ENCODE data around the gene LY6G6C. TPM values are rescaled to one million over a fixed set of nuclear protein-coding genes. Genes with fewer than 3 reads are reported as not detected.

Gene LY6G6C
- total RNA-seq, 5 donors from 2014 or later (not counting 1 experiment from before 2014, with no cell fraction given): not detected

DNA sequence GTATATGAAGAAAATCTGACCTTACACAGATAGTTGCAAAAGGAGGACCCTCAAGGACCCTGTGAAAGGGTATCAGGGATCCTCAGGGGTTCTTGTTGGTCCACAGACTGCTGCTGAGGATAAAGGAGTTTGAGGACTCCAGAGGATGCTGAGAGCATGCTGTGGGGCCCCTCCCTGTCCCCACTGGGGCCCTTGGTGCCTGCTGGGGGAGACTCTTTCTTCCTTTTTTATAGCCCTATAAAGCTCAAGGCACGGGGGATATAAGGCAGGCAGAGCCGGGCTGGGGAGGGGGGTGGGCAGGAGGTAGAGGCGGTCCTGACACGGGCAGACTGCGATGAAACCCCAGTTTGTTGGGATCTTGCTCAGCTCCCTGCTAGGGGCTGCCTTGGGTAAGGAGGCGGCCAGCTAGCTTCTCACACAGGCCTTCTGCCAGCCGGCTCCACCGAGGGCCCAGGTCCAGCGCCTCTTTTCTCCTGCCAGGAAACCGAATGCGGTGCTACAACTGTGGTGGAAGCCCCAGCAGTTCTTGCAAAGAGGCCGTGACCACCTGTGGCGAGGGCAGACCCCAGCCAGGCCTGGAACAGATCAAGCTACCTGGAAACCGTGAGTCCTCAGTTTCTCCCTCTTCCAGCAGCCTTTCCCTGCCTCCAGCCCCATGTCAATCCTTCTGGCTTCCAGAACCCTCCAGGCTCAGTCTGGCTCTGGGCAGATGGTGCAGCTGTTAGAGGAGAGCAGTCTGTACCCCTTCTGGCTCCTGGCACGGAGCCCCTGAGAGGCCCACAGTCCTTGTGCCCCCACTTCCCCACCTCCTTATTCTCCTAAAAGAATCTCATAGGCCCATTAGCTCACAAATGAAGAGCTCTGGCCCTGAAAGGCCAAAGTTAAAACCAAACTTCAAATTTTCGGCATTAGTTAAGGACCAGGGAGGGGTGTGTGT is 6.3 kb downstream of the LY6G6C start, which contains the start of gene LY6G6D:
LY6G6D (plus strand) TSS at position 327 of the 937 bp plus-strand sequence; CDS start at position 335, 8 bp downstream.
- no peaks in the 10 kb centered on the region for H3K9me3 ChIP-seq
- H3K27ac Mint-ChIP-seq: no peak within 1 kb of the TSS

DNA sequence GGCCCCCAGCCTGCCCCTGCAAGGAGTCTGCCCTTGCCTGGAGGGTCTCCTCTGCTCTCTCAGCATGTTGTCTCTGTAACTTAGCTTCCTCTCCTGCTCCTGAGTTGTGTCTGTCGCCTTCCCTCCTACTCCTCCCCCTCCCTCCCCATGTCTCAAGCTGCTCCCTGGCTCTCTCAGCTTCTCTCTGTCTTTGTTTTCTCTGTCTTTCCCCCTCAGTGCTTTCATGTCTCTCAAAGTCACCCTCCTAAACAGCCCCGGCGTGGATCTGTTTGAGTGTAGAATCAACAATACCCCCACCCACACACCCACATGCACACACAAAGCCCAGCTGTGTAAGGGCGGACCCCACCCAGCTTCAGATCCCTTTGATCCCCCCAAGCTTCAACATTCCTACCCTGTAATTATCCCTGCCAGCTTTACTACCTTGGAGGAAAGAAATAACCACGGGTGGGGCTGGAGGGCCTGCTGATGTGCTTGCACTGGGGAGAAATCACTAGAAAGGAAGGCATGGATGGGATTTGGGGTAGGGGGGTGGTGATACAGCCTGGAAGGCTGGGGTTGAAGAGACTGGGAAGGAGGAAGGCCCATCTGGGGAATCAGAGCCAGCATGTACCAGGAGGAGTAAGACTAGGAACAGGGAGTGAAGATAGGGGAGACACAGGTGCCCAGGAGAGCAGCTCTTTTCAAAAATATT is 7.4 kb downstream of the LY6G6C start:
- H3K27ac Mint-ChIP-seq: no peak overlapping the region
- no peak overlapping the region for H3K4me3 Mint-ChIP-seq
- no peaks in the 10 kb centered on the region for H3K9me3 Mint-ChIP-seq
- H3K27me3 Mint-ChIP-seq: no peaks in the 10 kb centered on the region
- Histone ChIP-seq H3K27me3 (replicated peaks in 1 of 2; ENCODE audit: control insufficient read depth in 2 of 2, extremely low read depth in 1 of 2, insufficient read depth in 2 of 2, low read length in 1 of 2) (peaks cover 0 to 19% of the 10 kb centered on the region in 2 experiments), H3K4me3 (ENCODE audit: control insufficient read depth in 1 of 2, extremely low read depth in 1 of 2, low read length in 1 of 2) (no peak overlapping the region), H3K9me3 (no peaks in the 10 kb centered on the region), H3K4me1 (ENCODE audit: control insufficient read depth in 1 of 2, extremely low read depth in 1 of 2, insufficient read depth in 2 of 2, low read length in 2 of 2) (peaks cover 12 to 18% of the 10 kb centered on the region in 2 experiments), H3K36me3 (ENCODE audit: control insufficient read depth in 2 of 2, extremely low read depth in 1 of 2, insufficient read depth in 1 of 2, low read length in 1 of 2) (no peaks in the 10 kb centered on the region), H3K27ac (ENCODE audit: low read length) (no peak overlapping the region)
- no peaks in the 10 kb centered on the region for H3K36me3 Mint-ChIP-seq
- peaks cover 17 to 25% (median 24%) of the 10 kb centered on the region in 3 donors for H3K4me1 Mint-ChIP-seq
- ATAC-seq (replicated peaks in 1 of 4) (peak in 1 of 4 experiments; percentile 18), DNase-seq (no peak)
- POLR2A ChIA-PET: interaction anchor here in 1 of 2 donors (0.6 kb wide), 1 partner anchor 14 kb away, joined by 3 read pairs; no protein-coding TSS in a partner anchor
- WGBS (ENCODE audit: insufficient coverage): 57% methylated on average over 3 of the region's 5 CpGs
- CTCF ChIA-PET: interaction anchor here in 1 of 2 donors (0.6 kb wide), 1 partner anchor 977 kb away, joined by 3 read pairs; no protein-coding TSS in a partner anchor

More for the DNA sequence above, 6.3 kb downstream of the LY6G6C start, which contains the start of gene LY6G6D:
- DNase-seq (no peak), ATAC-seq (replicated peaks in 1 of 4) (no peak)
- Mint-ChIP-seq H3K27me3 (no peaks in the 10 kb centered on the region), H3K4me3 (no peak within 1 kb of the TSS), H3K4me1 (peaks cover 17 to 25% (median 24%) of the 10 kb centered on the region in 3 donors), H3K36me3 (no peaks in the 10 kb centered on the region), H3K9me3 (no peaks in the 10 kb centered on the region)
- Histone ChIP-seq H3K4me1 (ENCODE audit: control insufficient read depth in 1 of 2, extremely low read depth in 1 of 2, insufficient read depth in 2 of 2, low read length in 2 of 2) (peaks cover 12 to 18% of the 10 kb centered on the region in 2 experiments), H3K4me3 (ENCODE audit: control insufficient read depth in 1 of 2, extremely low read depth in 1 of 2, low read length in 1 of 2) (no peak within 1 kb of the TSS), H3K27ac (ENCODE audit: low read length) (no peak within 1 kb of the TSS), H3K36me3 (ENCODE audit: control insufficient read depth in 2 of 2, extremely low read depth in 1 of 2, insufficient read depth in 1 of 2, low read length in 1 of 2) (no peaks in the 10 kb centered on the region), H3K27me3 (replicated peaks in 1 of 2; ENCODE audit: control insufficient read depth in 2 of 2, extremely low read depth in 1 of 2, insufficient read depth in 2 of 2, low read length in 1 of 2) (peaks cover 0 to 11% of the 10 kb centered on the region in 2 experiments)
- ChIA-PET CTCF (interaction anchor here (0.5 to 0.6 kb wide), 3 partner anchors 99 to 333 kb away, joined by 3 to 7 read pairs (median 4); no protein-coding TSS in a partner anchor), POLR2A (interaction anchor here in 1 of 2 donors (0.6 kb wide), 2 partner anchors 15 to 90 kb away, joined by 5 to 6 read pairs; no protein-coding TSS in a partner anchor)
- WGBS (ENCODE audit: insufficient coverage): 91% methylated on average over 10 of the region's 16 CpGs

DNA sequence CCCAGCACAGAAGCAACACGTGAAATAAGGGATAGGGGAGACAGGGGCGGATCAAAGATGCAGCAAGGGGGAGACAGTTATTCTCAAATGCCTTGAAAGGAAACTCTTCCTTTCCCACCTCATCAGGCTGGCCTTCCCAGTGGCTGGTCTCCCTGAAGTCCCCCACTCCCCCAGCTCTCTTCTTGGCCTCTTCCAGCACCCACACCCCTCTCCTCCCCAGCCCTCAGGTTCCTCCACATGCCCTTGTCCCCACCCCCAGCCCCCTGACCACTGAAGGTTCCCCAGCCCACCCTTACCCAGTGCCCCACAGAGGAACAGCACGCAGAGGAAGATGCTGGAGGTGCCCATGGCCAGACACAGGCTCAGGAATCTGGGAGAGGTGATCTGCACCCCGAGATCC is 8.1 kb downstream of the LY6G6C start:
- H3K36me3 ChIP-seq (ENCODE audit: control insufficient read depth in 2 of 2, extremely low read depth in 1 of 2, insufficient read depth in 1 of 2, low read length in 1 of 2): no peaks in the 10 kb centered on the region
- Mint-ChIP-seq H3K4me3 (no peak overlapping the region), H3K27me3 (no peaks in the 10 kb centered on the region), H3K36me3 (no peaks in the 10 kb centered on the region), H3K9me3 (no peaks in the 10 kb centered on the region), H3K27ac (no peak overlapping the region), H3K4me1 (peaks cover 17 to 25% (median 24%) of the 10 kb centered on the region in 3 donors)
- DNase-seq (no peak), ATAC-seq (replicated peaks in 1 of 4) (no peak)
- no peak overlapping the region for H3K27ac ChIP-seq (ENCODE audit: low read length)
- no peaks in the 10 kb centered on the region for H3K9me3 ChIP-seq
- H3K4me3 ChIP-seq (ENCODE audit: control insufficient read depth in 1 of 2, extremely low read depth in 1 of 2, low read length in 1 of 2): no peak overlapping the region
- H3K4me1 ChIP-seq (ENCODE audit: control insufficient read depth in 1 of 2, extremely low read depth in 1 of 2, insufficient read depth in 2 of 2, low read length in 2 of 2): peaks cover 12 to 18% of the 10 kb centered on the region in 2 experiments
- WGBS (ENCODE audit: insufficient coverage): no CpG with 5 or more reads among the region's 4 CpGs
- ChIA-PET POLR2A (no interaction called here), CTCF (no interaction called here)
- peaks cover 0 to 20% of the 10 kb centered on the region in 2 experiments for H3K27me3 ChIP-seq (replicated peaks in 1 of 2; ENCODE audit: control insufficient read depth in 2 of 2, extremely low read depth in 1 of 2, insufficient read depth in 2 of 2, low read length in 1 of 2)

DNA sequence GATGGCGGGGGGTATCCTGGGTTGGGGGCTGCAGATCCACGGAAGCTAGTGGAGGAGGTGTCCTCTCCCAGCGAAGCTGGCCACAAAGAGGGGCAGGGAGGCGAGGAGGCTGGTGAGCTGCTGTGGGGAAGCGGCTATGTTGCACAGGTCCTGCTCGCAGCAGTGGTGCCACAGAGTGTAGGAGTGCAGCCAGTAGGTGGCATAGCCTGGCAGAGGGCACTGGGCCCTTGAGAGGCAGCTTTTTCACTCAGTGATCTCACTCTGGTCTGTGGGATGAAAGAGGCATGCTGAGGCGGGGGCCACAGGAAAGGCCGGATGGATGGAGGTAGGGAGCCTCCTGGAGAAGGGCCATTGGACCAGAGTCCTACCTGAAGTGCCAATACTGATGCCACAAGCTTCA is 9.2 kb downstream of the LY6G6C start:
- ChIA-PET POLR2A (interaction anchor here in 1 of 2 donors (0.7 kb wide), 1 partner anchor 63 kb away, joined by 3 read pairs; no protein-coding TSS in a partner anchor), CTCF (no interaction called here)
- H3K4me3 Mint-ChIP-seq: no peak overlapping the region
- Histone ChIP-seq H3K9me3 (no peaks in the 10 kb centered on the region), H3K4me1 (ENCODE audit: control insufficient read depth in 1 of 2, extremely low read depth in 1 of 2, insufficient read depth in 2 of 2, low read length in 2 of 2) (peaks cover 12 to 18% of the 10 kb centered on the region in 2 experiments), H3K36me3 (ENCODE audit: control insufficient read depth in 2 of 2, extremely low read depth in 1 of 2, insufficient read depth in 1 of 2, low read length in 1 of 2) (no peaks in the 10 kb centered on the region), H3K27me3 (replicated peaks in 1 of 2; ENCODE audit: control insufficient read depth in 2 of 2, extremely low read depth in 1 of 2, insufficient read depth in 2 of 2, low read length in 1 of 2) (peaks cover 0 to 25% of the 10 kb centered on the region in 2 experiments), H3K27ac (ENCODE audit: low read length) (no peak overlapping the region), H3K4me3 (ENCODE audit: control insufficient read depth in 1 of 2, extremely low read depth in 1 of 2, low read length in 1 of 2) (no peak overlapping the region)
- no peaks in the 10 kb centered on the region for H3K27me3 Mint-ChIP-seq
- H3K9me3 Mint-ChIP-seq: no peaks in the 10 kb centered on the region
- H3K27ac Mint-ChIP-seq: no peak overlapping the region
- peak in 3 of 4 experiments; percentile 51 to 64 (median 63) for ATAC-seq (replicated peaks in 1 of 4)
- 72% methylated on average over 7 of the region's 8 CpGs for WGBS (ENCODE audit: insufficient coverage)
- peaks cover 17 to 25% (median 24%) of the 10 kb centered on the region in 3 donors for H3K4me1 Mint-ChIP-seq
- peak in 4 of 35 experiments; percentile 22 to 36 (median 24) for DNase-seq
- H3K36me3 Mint-ChIP-seq: no peaks in the 10 kb centered on the region

DNA sequence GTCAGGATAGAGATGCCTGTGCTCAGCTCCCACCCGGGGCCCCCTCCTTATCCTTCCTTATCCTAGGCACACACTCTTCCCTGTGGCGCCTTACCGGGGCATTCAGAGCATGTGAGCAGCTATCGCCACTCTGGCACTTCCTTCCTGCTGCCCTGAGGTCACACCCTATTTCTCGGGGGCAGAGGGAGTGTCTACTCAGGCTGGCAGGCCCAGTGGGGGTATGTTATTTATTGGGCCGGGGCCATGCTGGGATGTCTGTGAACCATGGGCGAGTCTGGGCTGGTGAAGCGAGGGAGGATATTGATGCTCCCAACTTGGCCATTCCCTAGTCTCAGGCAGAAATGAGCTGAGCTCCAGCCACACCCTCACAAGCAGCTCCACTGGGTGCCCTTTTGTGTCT is 10.3 kb downstream of the LY6G6C start:
- Histone ChIP-seq H3K9me3 (no peaks in the 10 kb centered on the region), H3K27ac (ENCODE audit: low read length) (no peak overlapping the region), H3K27me3 (replicated peaks in 1 of 2; ENCODE audit: control insufficient read depth in 2 of 2, extremely low read depth in 1 of 2, insufficient read depth in 2 of 2, low read length in 1 of 2) (peaks cover 0 to 26% of the 10 kb centered on the region in 2 experiments), H3K4me1 (ENCODE audit: control insufficient read depth in 1 of 2, extremely low read depth in 1 of 2, insufficient read depth in 2 of 2, low read length in 2 of 2) (peaks cover 12 to 18% of the 10 kb centered on the region in 2 experiments), H3K36me3 (ENCODE audit: control insufficient read depth in 2 of 2, extremely low read depth in 1 of 2, insufficient read depth in 1 of 2, low read length in 1 of 2) (no peaks in the 10 kb centered on the region), H3K4me3 (ENCODE audit: control insufficient read depth in 1 of 2, extremely low read depth in 1 of 2, low read length in 1 of 2) (no peak overlapping the region)
- H3K9me3 Mint-ChIP-seq: no peaks in the 10 kb centered on the region
- DNase-seq (no peak), ATAC-seq (replicated peaks in 1 of 4) (peak in 1 of 4 experiments; percentile 42)
- POLR2A ChIA-PET: no interaction called here
- H3K36me3 Mint-ChIP-seq: no peaks in the 10 kb centered on the region
- peaks cover 17 to 25% (median 24%) of the 10 kb centered on the region in 3 donors for H3K4me1 Mint-ChIP-seq
- no peak overlapping the region for H3K4me3 Mint-ChIP-seq
- peak overlapping the region in 1 of 2 donors; percentile 44 for H3K27ac Mint-ChIP-seq
- WGBS (ENCODE audit: insufficient coverage): 5% methylated on average over 4 of the region's 8 CpGs
- H3K27me3 Mint-ChIP-seq: no peaks in the 10 kb centered on the region
- CTCF ChIA-PET: no interaction called here
